Activated naive CD8-positive, alpha-beta T cell treated with anti-CD3 and anti-CD28 coated beads for 36 hours (primary cell): ENCODE data around the gene SLCO1A2. TPM values are rescaled to one million over a fixed set of nuclear protein-coding genes. Genes with fewer than 3 reads are reported as not detected.

Experiments used
- DNase-seq: peaks from one replicate; pipeline ENCODE4 v3.0.0; 2021
- H3K27ac Mint-ChIP-seq: one replicate; pipeline ENCODE4 v1.8.0; 2022; ENCODE audit warnings: mild to moderate bottlenecking, moderate library complexity, mixed read lengths
- H3K27me3 Mint-ChIP-seq: one replicate; pipeline ENCODE4 v1.8.0; 2022; ENCODE audit warnings: mild to moderate bottlenecking, mixed read lengths
- H3K36me3 Mint-ChIP-seq: one replicate; pipeline ENCODE4 v1.8.0; 2021; ENCODE audit warnings: mild to moderate bottlenecking, mixed read lengths
- H3K4me1 Mint-ChIP-seq: one replicate; pipeline ENCODE4 v1.8.0; 2021; ENCODE audit warnings: mixed read lengths
- H3K4me3 Mint-ChIP-seq: one replicate; pipeline ENCODE4 v1.8.0; 2022; ENCODE audit warnings: mild to moderate bottlenecking, moderate library complexity, mixed read lengths
- H3K9me3 Mint-ChIP-seq: one replicate; pipeline ENCODE4 v1.8.0; 2022; ENCODE audit warnings: mixed read lengths
- total RNA-seq, 2 experiments: library from RNA; stranded (reverse); gene quantifications; one replicate each; pipeline ENCODE4 v1.2.3, GENCODE V29; 2021

Gene SLCO1A2
- total RNA-seq, 2 experiments from 2014 or later: not detected

GRCh38 chr12:21289698-21290097 is 45.0 kb downstream of the SLCO1A2 start:
- H3K27me3 Mint-ChIP-seq: peaks cover 4% of the 10 kb centered on the region
- no peak for DNase-seq
- H3K4me1 Mint-ChIP-seq: no peaks in the 10 kb centered on the region
- no peaks in the 10 kb centered on the region for H3K36me3 Mint-ChIP-seq
- H3K27ac Mint-ChIP-seq: no peak overlapping the region
- no peak overlapping the region for H3K4me3 Mint-ChIP-seq
- no peaks in the 10 kb centered on the region for H3K9me3 Mint-ChIP-seq

GRCh38 chr12:21276826-21277225 is 57.9 kb downstream of the SLCO1A2 start:
- no peak for DNase-seq
- H3K4me1 Mint-ChIP-seq: no peaks in the 10 kb centered on the region
- peaks cover 30% of the 10 kb centered on the region for H3K27me3 Mint-ChIP-seq
- H3K9me3 Mint-ChIP-seq: no peaks in the 10 kb centered on the region
- H3K4me3 Mint-ChIP-seq: no peak overlapping the region
- no peak overlapping the region for H3K27ac Mint-ChIP-seq
- no peaks in the 10 kb centered on the region for H3K36me3 Mint-ChIP-seq

GRCh38 chr12:21265932-21266331 is 68.8 kb downstream of the SLCO1A2 start:
- H3K27me3 Mint-ChIP-seq: peaks cover 11% of the 10 kb centered on the region
- H3K4me3 Mint-ChIP-seq: no peak overlapping the region
- H3K4me1 Mint-ChIP-seq: no peaks in the 10 kb centered on the region
- DNase-seq: no peak
- H3K9me3 Mint-ChIP-seq: peaks cover 6% of the 10 kb centered on the region
- H3K27ac Mint-ChIP-seq: no peak overlapping the region
- no peaks in the 10 kb centered on the region for H3K36me3 Mint-ChIP-seq

GRCh38 chr12:21264232-21264631 is 70.5 kb downstream of the SLCO1A2 start:
- H3K4me1 Mint-ChIP-seq: no peaks in the 10 kb centered on the region
- no peak overlapping the region for H3K27ac Mint-ChIP-seq
- no peak overlapping the region for H3K4me3 Mint-ChIP-seq
- H3K36me3 Mint-ChIP-seq: no peaks in the 10 kb centered on the region
- H3K27me3 Mint-ChIP-seq: peaks cover 14% of the 10 kb centered on the region
- H3K9me3 Mint-ChIP-seq: peaks cover 12% of the 10 kb centered on the region
- DNase-seq: no peak

- Mint-ChIP-seq H3K9me3 (peaks cover 14% of the 10 kb centered on the region), H3K27ac (no peak overlapping the region), H3K27me3 (peaks cover 14% of the 10 kb centered on the region)
Observed at GRCh38 chr12:21257172-21257571, 77.5 kb downstream of the SLCO1A2 start.

GRCh38 chr12:21252070-21252469 is 82.6 kb downstream of the SLCO1A2 start:
- H3K36me3 Mint-ChIP-seq: no peaks in the 10 kb centered on the region
- no peaks in the 10 kb centered on the region for H3K4me1 Mint-ChIP-seq
- H3K9me3 Mint-ChIP-seq: peaks cover under 1% of the 10 kb centered on the region
- H3K4me3 Mint-ChIP-seq: no peak overlapping the region
- H3K27me3 Mint-ChIP-seq: no peaks in the 10 kb centered on the region
- DNase-seq: no peak
- H3K27ac Mint-ChIP-seq: no peak overlapping the region

More at GRCh38 chr12:21257172-21257571, 77.5 kb downstream of the SLCO1A2 start:
- H3K4me3 Mint-ChIP-seq: no peak overlapping the region
- no peaks in the 10 kb centered on the region for H3K4me1 Mint-ChIP-seq
- DNase-seq: no peak
- no peaks in the 10 kb centered on the region for H3K36me3 Mint-ChIP-seq

- no peaks in the 10 kb centered on the region for H3K9me3 Mint-ChIP-seq
- H3K36me3 Mint-ChIP-seq: no peaks in the 10 kb centered on the region
- no peaks in the 10 kb centered on the region for H3K4me1 Mint-ChIP-seq
- no peak overlapping the region for H3K4me3 Mint-ChIP-seq
- no peaks in the 10 kb centered on the region for H3K27me3 Mint-ChIP-seq
- no peak for DNase-seq
- no peak overlapping the region for H3K27ac Mint-ChIP-seq
Observed at GRCh38 chr12:21248679-21249078, 86.0 kb downstream of the SLCO1A2 start.

- no peak for DNase-seq
- no peaks in the 10 kb centered on the region for H3K36me3 Mint-ChIP-seq
- peaks cover 5% of the 10 kb centered on the region for H3K27me3 Mint-ChIP-seq
- no peaks in the 10 kb centered on the region for H3K4me1 Mint-ChIP-seq
- no peak overlapping the region for H3K4me3 Mint-ChIP-seq
- no peaks in the 10 kb centered on the region for H3K9me3 Mint-ChIP-seq
- H3K27ac Mint-ChIP-seq: no peak overlapping the region
Observed at GRCh38 chr12:21239866-21240265, 94.9 kb downstream of the SLCO1A2 start.

- Mint-ChIP-seq H3K27ac (no peak overlapping the region), H3K4me1 (no peaks in the 10 kb centered on the region), H3K9me3 (no peaks in the 10 kb centered on the region), H3K36me3 (no peaks in the 10 kb centered on the region), H3K4me3 (no peak overlapping the region), H3K27me3 (peaks cover 3% of the 10 kb centered on the region)
- DNase-seq: no peak
Observed at GRCh38 chr12:21234395-21234794, 100.3 kb downstream of the SLCO1A2 start.

GRCh38 chr12:21223930-21224329 is 110.8 kb downstream of the SLCO1A2 start:
- H3K4me3 Mint-ChIP-seq: no peak overlapping the region
- DNase-seq: no peak
- H3K27me3 Mint-ChIP-seq: no peaks in the 10 kb centered on the region
- H3K36me3 Mint-ChIP-seq: no peaks in the 10 kb centered on the region
- H3K4me1 Mint-ChIP-seq: no peaks in the 10 kb centered on the region
- H3K9me3 Mint-ChIP-seq: no peaks in the 10 kb centered on the region
- no peak overlapping the region for H3K27ac Mint-ChIP-seq

GRCh38 chr12:21221778-21222177 is 112.9 kb downstream of the SLCO1A2 start:
- DNase-seq: no peak
- Mint-ChIP-seq H3K27me3 (no peaks in the 10 kb centered on the region), H3K36me3 (no peaks in the 10 kb centered on the region), H3K9me3 (no peaks in the 10 kb centered on the region), H3K4me3 (no peak overlapping the region), H3K27ac (no peak overlapping the region), H3K4me1 (no peaks in the 10 kb centered on the region)

- DNase-seq: no peak
- no peaks in the 10 kb centered on the region for H3K36me3 Mint-ChIP-seq
- no peaks in the 10 kb centered on the region for H3K4me1 Mint-ChIP-seq
- no peaks in the 10 kb centered on the region for H3K27me3 Mint-ChIP-seq
- H3K27ac Mint-ChIP-seq: no peak overlapping the region
- H3K9me3 Mint-ChIP-seq: no peaks in the 10 kb centered on the region
- no peak overlapping the region for H3K4me3 Mint-ChIP-seq
Observed at GRCh38 chr12:21221072-21221471, 113.6 kb downstream of the SLCO1A2 start.

GRCh38 chr12:21220266-21220665 is 114.5 kb downstream of the SLCO1A2 start:
- H3K27ac Mint-ChIP-seq: no peak overlapping the region
- no peaks in the 10 kb centered on the region for H3K4me1 Mint-ChIP-seq
- H3K36me3 Mint-ChIP-seq: no peaks in the 10 kb centered on the region
- DNase-seq: no peak
- no peaks in the 10 kb centered on the region for H3K27me3 Mint-ChIP-seq
- no peak overlapping the region for H3K4me3 Mint-ChIP-seq
- no peaks in the 10 kb centered on the region for H3K9me3 Mint-ChIP-seq

- no peaks in the 10 kb centered on the region for H3K9me3 Mint-ChIP-seq
- H3K27ac Mint-ChIP-seq: no peak overlapping the region
- no peaks in the 10 kb centered on the region for H3K36me3 Mint-ChIP-seq
- DNase-seq: no peak
- H3K4me1 Mint-ChIP-seq: no peaks in the 10 kb centered on the region
- no peaks in the 10 kb centered on the region for H3K27me3 Mint-ChIP-seq
- H3K4me3 Mint-ChIP-seq: no peak overlapping the region
Observed at GRCh38 chr12:21219206-21219605, 115.5 kb downstream of the SLCO1A2 start.
